Measurements from ENCODE around the gene RGS6.

- TF ChIP-seq NFRKB (IDR thresholded peaks at IDR 0.05), result no peak
- no peak for TF ChIP-seq ZNF384 (IDR thresholded peaks at IDR 0.05)
- no peak for TF ChIP-seq BHLHE40 (IDR thresholded peaks at IDR 0.05; ENCODE audit: borderline replicate concordance)
- no peak for TF ChIP-seq HDGF (IDR thresholded peaks at IDR 0.05; ENCODE audit: borderline replicate concordance)
- no peak for TF ChIP-seq SP1 (IDR thresholded peaks at IDR 0.05)
- no peak for TF ChIP-seq FOXK2 (IDR thresholded peaks at IDR 0.05)
- TF ChIP-seq L3MBTL2 (conservative IDR thresholded peaks at IDR 0.05), result no peak
- no peak for TF ChIP-seq TARDBP (IDR thresholded peaks at IDR 0.05)
- no peak for TF ChIP-seq FOXM1 (IDR thresholded peaks at IDR 0.05; ENCODE audit: borderline replicate concordance)
- no peak for TF ChIP-seq FOXA1 (IDR thresholded peaks at IDR 0.05)
- TF ChIP-seq SUZ12 (IDR thresholded peaks at IDR 0.05), result no peak
Observed at GRCh38 chr14:72311516-72311915, 379.3 kb downstream of the RGS6 start.
